ENCODE data around the gene ZNF532. TPM values are rescaled to one million over a fixed set of nuclear protein-coding genes. Genes with fewer than 3 reads are reported as not detected.

ZNF532 gene
- total RNA-seq, 3 donors from 2014 or later, result 55.5 to 71.7 (median 62.3) TPM

DNA sequence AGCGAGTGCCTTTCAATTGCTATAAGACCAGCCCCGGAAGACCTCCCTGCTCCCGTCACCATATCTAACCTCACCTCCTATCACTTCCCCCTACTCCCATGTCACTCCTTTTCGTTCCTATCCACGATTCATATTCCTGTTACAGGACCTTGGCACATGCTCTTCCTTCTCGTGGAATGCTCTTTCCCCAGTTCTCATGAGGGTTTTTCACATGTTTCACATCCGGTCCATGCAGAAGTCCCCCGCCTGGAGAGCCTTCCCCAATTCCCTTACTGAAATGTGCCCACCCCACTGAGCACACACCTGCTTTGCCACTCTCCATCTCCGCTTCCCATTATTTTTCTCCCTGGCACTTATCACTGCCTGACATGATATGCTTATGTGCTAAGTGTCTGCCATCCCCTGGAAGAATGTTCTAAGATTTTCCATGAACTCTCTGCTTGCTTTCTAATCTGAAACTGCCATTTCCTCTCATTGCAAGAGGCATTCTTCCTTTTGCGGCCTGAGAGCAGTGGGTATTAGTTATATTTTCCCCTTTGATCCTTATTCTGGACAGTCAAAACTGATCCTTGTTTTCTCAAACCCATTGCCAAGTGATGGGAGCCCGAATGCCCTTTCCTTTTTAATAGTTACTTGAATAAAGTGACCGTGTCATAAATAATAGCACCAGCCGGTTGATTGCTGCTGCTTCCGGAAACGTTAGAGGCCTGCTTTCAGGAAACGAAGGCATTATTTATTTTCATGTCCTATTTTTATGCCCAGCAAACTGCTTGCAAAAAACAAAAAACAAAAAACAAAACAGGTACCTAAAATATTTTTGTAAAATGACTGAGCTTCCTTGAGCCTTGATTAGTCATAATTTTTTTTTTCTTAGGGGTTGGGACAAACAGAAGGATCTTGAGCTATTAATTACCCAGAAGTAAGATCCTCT, 127.9 kb downstream of the ZNF532 start:
- intact Hi-C loops (cut with DNase I; ENCODE audit: low total_unique reads), result no loop called here
- no peaks in the 10 kb centered on the region for H3K27me3 ChIP-seq
- H3K36me3 ChIP-seq, result no peaks in the 10 kb centered on the region
- TF ChIP-seq, protein P1, sequence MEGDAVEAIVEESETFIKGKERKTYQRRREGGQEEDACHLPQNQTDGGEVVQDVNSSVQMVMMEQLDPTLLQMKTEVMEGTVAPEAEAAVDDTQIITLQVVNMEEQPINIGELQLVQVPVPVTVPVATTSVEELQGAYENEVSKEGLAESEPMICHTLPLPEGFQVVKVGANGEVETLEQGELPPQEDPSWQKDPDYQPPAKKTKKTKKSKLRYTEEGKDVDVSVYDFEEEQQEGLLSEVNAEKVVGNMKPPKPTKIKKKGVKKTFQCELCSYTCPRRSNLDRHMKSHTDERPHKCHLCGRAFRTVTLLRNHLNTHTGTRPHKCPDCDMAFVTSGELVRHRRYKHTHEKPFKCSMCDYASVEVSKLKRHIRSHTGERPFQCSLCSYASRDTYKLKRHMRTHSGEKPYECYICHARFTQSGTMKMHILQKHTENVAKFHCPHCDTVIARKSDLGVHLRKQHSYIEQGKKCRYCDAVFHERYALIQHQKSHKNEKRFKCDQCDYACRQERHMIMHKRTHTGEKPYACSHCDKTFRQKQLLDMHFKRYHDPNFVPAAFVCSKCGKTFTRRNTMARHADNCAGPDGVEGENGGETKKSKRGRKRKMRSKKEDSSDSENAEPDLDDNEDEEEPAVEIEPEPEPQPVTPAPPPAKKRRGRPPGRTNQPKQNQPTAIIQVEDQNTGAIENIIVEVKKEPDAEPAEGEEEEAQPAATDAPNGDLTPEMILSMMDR (IDR thresholded peaks at IDR 0.05), result no peak
- TF ChIP-seq POLR2AphosphoS5 (IDR thresholded peaks at IDR 0.05), result no peak
- no peak for TF ChIP-seq POLR2A (IDR thresholded peaks at IDR 0.05)
- no peak overlapping the region for H3K4me3 ChIP-seq
- DNase-seq (ENCODE audit: low spot score in 2 of 2), result no peak
- H3K27ac ChIP-seq, result peak overlapping the region; percentile 67 to 83
- H3K9me3 ChIP-seq, result no peaks in the 10 kb centered on the region
- no peaks in the 10 kb centered on the region for H3K4me1 ChIP-seq

DNA sequence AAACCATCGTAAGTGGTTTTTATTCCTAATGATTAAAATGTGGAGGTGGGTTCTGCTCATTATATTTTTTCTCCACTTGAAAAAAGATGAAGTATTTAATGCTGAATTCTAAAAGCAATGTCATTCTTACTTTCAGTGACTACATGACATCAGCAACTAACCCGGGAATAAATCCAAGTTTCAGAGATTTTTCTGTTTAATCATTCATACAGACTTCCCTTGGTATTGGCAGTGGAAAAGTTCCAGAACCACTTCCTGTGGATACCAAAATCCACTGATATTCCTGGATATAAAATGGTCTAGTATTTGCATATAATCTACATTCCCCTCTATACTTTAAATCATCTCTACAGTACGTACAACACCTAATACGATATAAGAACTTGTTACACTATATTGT, 128.6 kb downstream of the ZNF532 start:
- DNase-seq (ENCODE audit: low spot score in 2 of 2), result no peak
- H3K36me3 ChIP-seq, result no peaks in the 10 kb centered on the region
- no peak overlapping the region for H3K4me3 ChIP-seq
- no peaks in the 10 kb centered on the region for H3K9me3 ChIP-seq
- H3K4me1 ChIP-seq, result no peaks in the 10 kb centered on the region
- no peaks in the 10 kb centered on the region for H3K27me3 ChIP-seq
- H3K27ac ChIP-seq, result peak overlapping the region in 1 of 2 donors; percentile 30
- TF ChIP-seq POLR2A (IDR thresholded peaks at IDR 0.05), result no peak
- TF ChIP-seq, protein P1 (IDR thresholded peaks at IDR 0.05), result no peak
- TF ChIP-seq POLR2AphosphoS5 (IDR thresholded peaks at IDR 0.05), result no peak
- intact Hi-C loops (cut with DNase I; ENCODE audit: low total_unique reads), result no loop called here

DNA sequence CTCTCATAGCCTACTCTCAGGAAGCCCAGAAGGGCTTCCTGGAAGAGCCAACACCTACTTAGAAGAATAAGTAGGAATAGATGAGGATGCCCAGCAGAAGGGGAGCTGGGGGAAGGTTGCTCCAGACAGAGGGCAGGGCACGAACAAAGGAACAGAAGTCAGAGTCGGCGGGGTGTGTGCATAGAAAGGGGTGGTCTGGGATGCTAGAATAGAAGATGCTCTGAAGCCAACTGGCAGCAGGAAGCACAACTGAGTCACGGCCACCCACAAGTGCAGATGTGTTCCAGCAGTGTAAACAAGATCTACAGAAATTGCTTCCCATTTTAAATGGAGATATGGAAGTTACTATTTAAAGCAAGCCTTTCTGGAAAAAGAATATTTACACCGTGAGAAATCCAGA, 131.0 kb downstream of the ZNF532 start:
- no peak for DNase-seq (ENCODE audit: low spot score in 2 of 2)
- intact Hi-C loops (cut with DNase I; ENCODE audit: low total_unique reads), result no loop called here

DNA sequence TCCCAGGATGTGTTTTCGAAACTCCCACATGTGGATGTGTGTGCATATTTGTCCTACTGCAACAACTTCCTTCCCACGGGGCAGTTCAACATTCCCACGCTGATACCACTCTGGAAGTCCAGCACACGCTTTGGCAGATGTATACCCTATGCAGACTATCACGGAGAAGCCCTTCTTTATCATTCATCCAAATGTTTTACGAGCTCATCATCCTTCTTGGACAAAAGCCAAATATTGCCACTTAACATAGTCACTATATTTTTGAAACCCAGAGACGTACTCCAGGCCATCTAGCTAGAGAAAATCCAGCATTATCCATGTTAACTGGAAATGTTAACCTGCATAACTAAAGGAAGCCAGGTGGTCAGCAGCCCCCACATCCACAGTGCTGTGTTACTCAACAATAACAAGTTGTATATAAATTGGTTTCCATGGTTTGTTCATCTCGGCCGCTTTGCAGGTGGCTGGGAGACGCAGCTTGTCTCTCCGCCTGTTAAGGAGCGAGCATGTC, 131.5 kb downstream of the ZNF532 start:
- no peak for DNase-seq (ENCODE audit: low spot score in 2 of 2)
- TF ChIP-seq, protein P1 (IDR thresholded peaks at IDR 0.05), result no peak
- TF ChIP-seq POLR2A (IDR thresholded peaks at IDR 0.05) (no peak), POLR2AphosphoS5 (IDR thresholded peaks at IDR 0.05) (no peak)
- no peaks in the 10 kb centered on the region for H3K27me3 ChIP-seq
- H3K9me3 ChIP-seq, result no peaks in the 10 kb centered on the region
- intact Hi-C loops (cut with DNase I; ENCODE audit: low total_unique reads), result no loop called here
- H3K4me1 ChIP-seq, result no peaks in the 10 kb centered on the region
- peak overlapping the region; percentile 35 to 83 for H3K27ac ChIP-seq
- no peak overlapping the region for H3K4me3 ChIP-seq
- H3K36me3 ChIP-seq, result no peaks in the 10 kb centered on the region

More for the DNA sequence above, 131.0 kb downstream of the ZNF532 start:
- TF ChIP-seq POLR2AphosphoS5 (IDR thresholded peaks at IDR 0.05) (no peak), POLR2A (IDR thresholded peaks at IDR 0.05) (no peak)
- TF ChIP-seq, protein P1 (IDR thresholded peaks at IDR 0.05), result no peak
- Histone ChIP-seq H3K27ac (peak overlapping the region; percentile 35 to 83), H3K4me1 (no peaks in the 10 kb centered on the region), H3K9me3 (no peaks in the 10 kb centered on the region), H3K4me3 (no peak overlapping the region), H3K27me3 (no peaks in the 10 kb centered on the region), H3K36me3 (no peaks in the 10 kb centered on the region)

DNA sequence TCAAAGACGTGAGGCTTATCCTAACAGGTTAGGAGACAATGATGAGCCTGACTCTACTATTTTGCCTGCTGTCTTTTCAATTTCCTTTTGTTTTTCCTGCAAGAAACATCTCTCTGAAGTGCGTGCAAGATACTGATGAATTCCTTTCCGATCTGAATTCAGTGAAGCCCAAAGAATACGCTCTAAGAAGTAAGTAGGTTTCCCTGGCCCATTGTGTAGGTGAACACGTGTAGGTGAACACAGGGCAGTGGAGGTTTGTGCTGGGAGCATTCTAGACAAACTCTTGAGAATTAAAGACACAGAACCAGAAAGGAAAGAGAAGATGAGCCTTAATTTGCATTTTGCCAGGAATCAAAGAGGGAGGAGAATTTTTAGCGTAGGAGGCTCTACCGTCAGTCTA, 132.0 kb downstream of the ZNF532 start:
- Histone ChIP-seq H3K9me3 (no peaks in the 10 kb centered on the region), H3K4me3 (no peak overlapping the region), H3K27me3 (no peaks in the 10 kb centered on the region), H3K4me1 (no peaks in the 10 kb centered on the region), H3K27ac (peak overlapping the region; percentile 63 to 83), H3K36me3 (no peaks in the 10 kb centered on the region)
- intact Hi-C loops (cut with DNase I; ENCODE audit: low total_unique reads), result no loop called here
- DNase-seq (ENCODE audit: low spot score in 2 of 2), result no peak
- TF ChIP-seq, protein P1 (IDR thresholded peaks at IDR 0.05), result no peak
- TF ChIP-seq POLR2AphosphoS5 (IDR thresholded peaks at IDR 0.05) (no peak), POLR2A (IDR thresholded peaks at IDR 0.05) (no peak)
